Osteocyte (in vitro differentiated cells): Measurements from ENCODE around the gene APOL1. TPM values are rescaled to one million over a fixed set of nuclear protein-coding genes. Genes with fewer than 3 reads are reported as not detected.

Experiments used
- DNase-seq: peaks from one replicate; pipeline ENCODE4 v3.0.0; 2021; ENCODE audit warnings: mixed read lengths; ENCODE audit not compliant: unreplicated experiment; ENCODE audit errors: extremely low spot score
- H3K27ac Mint-ChIP-seq: one replicate; pipeline ENCODE4 v1.8.0; 2021; ENCODE audit warnings: mild to moderate bottlenecking, mixed read lengths; ENCODE audit not compliant: unreplicated experiment
- H3K27me3 Mint-ChIP-seq: one replicate; pipeline ENCODE4 v1.8.0; 2021; ENCODE audit warnings: mixed read lengths; ENCODE audit not compliant: unreplicated experiment
- H3K36me3 Mint-ChIP-seq: one replicate; pipeline ENCODE4 v1.8.0; 2021; ENCODE audit warnings: mixed read lengths; ENCODE audit not compliant: unreplicated experiment
- H3K4me1 Mint-ChIP-seq: one replicate; pipeline ENCODE4 v1.8.0; 2021; ENCODE audit warnings: mixed read lengths; ENCODE audit not compliant: unreplicated experiment
- H3K4me3 Mint-ChIP-seq: one replicate; pipeline ENCODE4 v1.8.0; 2021; ENCODE audit warnings: mild to moderate bottlenecking, moderate library complexity, mixed read lengths; ENCODE audit not compliant: unreplicated experiment
- H3K9me3 Mint-ChIP-seq: one replicate; pipeline ENCODE4 v1.8.0; 2021; ENCODE audit warnings: mixed read lengths; ENCODE audit not compliant: unreplicated experiment
- CTCF ChIP-seq: fragments of 200-600 bp; sonication (generic); IDR thresholded peaks from 2 replicates; pipeline ENCODE4 v1.5.0; 2021; ENCODE audit warnings: antibody characterized with exemption, mild to moderate bottlenecking, moderate library complexity
- total RNA-seq: library from RNA; stranded (reverse); gene quantifications from 2 replicates; pipeline ENCODE4 v1.2.1, GENCODE V29; 2021

APOL1 gene
- total RNA-seq, 1 donor from 2014 or later = 16.2 TPM

GRCh38 chr22:36236388-36237319 is 16.3 kb upstream of the APOL1 start:
- Mint-ChIP-seq H3K9me3 (peaks cover 7% of the 10 kb centered on the region), H3K36me3 (peaks cover 41% of the 10 kb centered on the region), H3K4me1 (peaks cover 64% of the 10 kb centered on the region), H3K27me3 (no peaks in the 10 kb centered on the region), H3K4me3 (peak overlapping the region; percentile 92), H3K27ac (peak overlapping the region; percentile 34)
- TF ChIP-seq CTCF = no peak
- no peak for DNase-seq

GRCh38 chr22:36237462-36238372 is 15.2 kb upstream of the APOL1 start:
- Mint-ChIP-seq H3K36me3 (peaks cover 32% of the 10 kb centered on the region), H3K4me3 (peak overlapping the region; percentile 92), H3K9me3 (peaks cover 9% of the 10 kb centered on the region), H3K4me1 (peaks cover 63% of the 10 kb centered on the region), H3K27me3 (peaks cover 5% of the 10 kb centered on the region), H3K27ac (peak overlapping the region; percentile 99)
- no peak for TF ChIP-seq CTCF
- no peak for DNase-seq

DNA sequence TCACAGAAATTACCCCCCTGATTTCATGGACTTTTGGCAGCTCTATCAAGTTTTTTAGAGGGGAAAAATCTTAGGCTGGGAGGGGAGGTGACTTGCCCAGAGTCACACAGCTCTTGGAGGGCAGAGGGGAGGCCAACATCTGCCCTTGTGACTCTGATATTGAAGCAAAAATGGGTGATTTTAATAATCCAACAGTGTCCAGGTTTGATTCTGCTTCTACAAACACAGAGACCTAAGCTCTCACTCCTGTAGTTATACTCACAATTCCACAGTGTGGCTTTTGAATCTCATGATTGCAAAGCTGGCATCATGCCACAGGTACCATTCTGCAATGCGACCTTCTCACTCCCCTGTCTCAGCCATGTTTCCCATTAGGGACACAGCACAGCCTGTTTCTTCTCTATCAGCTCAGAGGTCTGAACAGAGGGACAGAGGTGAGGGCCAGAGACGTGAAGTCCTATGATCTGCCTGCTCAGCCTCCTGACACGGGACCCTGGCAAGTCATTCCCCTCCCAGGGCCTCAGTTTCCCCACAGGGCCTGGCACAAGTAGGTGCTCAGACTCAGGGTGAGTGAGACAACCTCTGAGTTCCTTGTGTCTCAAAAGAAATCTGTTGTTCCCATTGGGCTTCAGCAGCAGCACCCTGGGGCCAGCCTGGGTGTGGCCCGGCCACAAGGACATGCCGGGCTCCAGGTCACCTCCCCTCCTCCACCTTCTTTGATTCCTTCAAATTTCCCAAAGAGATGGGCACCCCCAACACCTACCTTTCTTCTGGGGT is 14.4 kb upstream of the APOL1 start:
- Mint-ChIP-seq H3K4me1 (peaks cover 63% of the 10 kb centered on the region), H3K27ac (peak overlapping the region; percentile 99), H3K27me3 (peaks cover 6% of the 10 kb centered on the region), H3K4me3 (peak overlapping the region; percentile 92), H3K36me3 (peaks cover 26% of the 10 kb centered on the region), H3K9me3 (peaks cover 14% of the 10 kb centered on the region)
- no peak for DNase-seq
- no peak for TF ChIP-seq CTCF

DNA sequence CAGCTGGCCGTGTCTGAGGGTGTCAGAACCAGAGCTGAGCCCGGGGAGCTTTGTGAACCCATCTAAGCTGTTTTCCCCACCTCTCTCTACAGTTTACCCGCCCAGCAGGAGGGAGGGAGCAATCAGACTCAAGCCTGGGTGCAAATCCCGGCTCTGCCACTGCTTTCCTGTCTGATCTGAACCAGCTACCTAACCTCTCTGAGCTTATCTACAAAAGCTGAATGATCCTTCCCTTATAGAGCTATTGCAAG is 13.9 kb upstream of the APOL1 start:
- DNase-seq = no peak
- Mint-ChIP-seq H3K9me3 (peaks cover 14% of the 10 kb centered on the region), H3K4me1 (peaks cover 64% of the 10 kb centered on the region), H3K27ac (peak overlapping the region; percentile 99), H3K4me3 (peak overlapping the region; percentile 92), H3K36me3 (peaks cover 22% of the 10 kb centered on the region), H3K27me3 (peaks cover 6% of the 10 kb centered on the region)
- no peak for TF ChIP-seq CTCF
